ENCODE results near the gene PGM3.

Gene PGM3

GRCh38 chr6:83119742-83120300 lies 73.2 kb downstream of the PGM3 start:
- no peak overlapping the region for H3K4me3 ChIP-seq (ENCODE audit: low read depth, low read length)
- TF ChIP-seq CTCF (IDR thresholded peaks at IDR 0.05; ENCODE audit: low read depth, low read length): no peak

GRCh38 chr6:83117802-83118201 lies 75.3 kb downstream of the PGM3 start:
- no peak for TF ChIP-seq CTCF (IDR thresholded peaks at IDR 0.05; ENCODE audit: low read depth, low read length)

More at GRCh38 chr6:83117802-83118201, 75.3 kb downstream of the PGM3 start:
- H3K4me3 ChIP-seq (ENCODE audit: low read depth, low read length): no peak overlapping the region

Measured in WI38 (cell line).